Measurements from ENCODE around the gene PGA4. TPM values are rescaled to one million over a fixed set of nuclear protein-coding genes. Genes with fewer than 3 reads are reported as not detected.
"Not testable (repeated sequence)": the region's sequence is repeated elsewhere in the genome, so short reads cannot be mapped to it uniquely, and the experiment has no call there.

PGA4 gene
- total RNA-seq, 6 experiments from 2014 or later: not detected

DNA sequence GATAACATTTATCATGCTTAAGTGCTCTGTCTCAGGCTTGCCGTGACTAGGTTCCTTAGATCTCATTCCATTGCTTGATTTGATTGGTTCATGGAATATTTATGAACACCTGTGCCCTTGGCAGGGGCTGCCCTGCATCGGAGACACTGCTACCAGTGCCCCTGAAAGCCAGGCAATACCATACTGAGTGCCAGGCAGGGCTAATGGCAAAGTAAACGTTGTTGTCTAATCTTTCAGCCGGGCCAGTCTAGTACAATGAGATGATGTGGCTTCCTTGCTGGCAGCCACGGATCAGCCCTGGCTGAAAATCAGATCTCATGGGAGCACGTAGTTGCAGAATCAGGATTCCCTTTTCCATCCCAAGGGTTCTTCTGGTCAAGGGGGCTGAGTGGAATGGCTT lies 23.8 kb upstream of the PGA4 start:
- H3K4me3 Mint-ChIP-seq: no peak overlapping the region
- H3K9me3 Mint-ChIP-seq: peaks cover 14% of the 10 kb centered on the region
- TF ChIP-seq, protein P1, sequence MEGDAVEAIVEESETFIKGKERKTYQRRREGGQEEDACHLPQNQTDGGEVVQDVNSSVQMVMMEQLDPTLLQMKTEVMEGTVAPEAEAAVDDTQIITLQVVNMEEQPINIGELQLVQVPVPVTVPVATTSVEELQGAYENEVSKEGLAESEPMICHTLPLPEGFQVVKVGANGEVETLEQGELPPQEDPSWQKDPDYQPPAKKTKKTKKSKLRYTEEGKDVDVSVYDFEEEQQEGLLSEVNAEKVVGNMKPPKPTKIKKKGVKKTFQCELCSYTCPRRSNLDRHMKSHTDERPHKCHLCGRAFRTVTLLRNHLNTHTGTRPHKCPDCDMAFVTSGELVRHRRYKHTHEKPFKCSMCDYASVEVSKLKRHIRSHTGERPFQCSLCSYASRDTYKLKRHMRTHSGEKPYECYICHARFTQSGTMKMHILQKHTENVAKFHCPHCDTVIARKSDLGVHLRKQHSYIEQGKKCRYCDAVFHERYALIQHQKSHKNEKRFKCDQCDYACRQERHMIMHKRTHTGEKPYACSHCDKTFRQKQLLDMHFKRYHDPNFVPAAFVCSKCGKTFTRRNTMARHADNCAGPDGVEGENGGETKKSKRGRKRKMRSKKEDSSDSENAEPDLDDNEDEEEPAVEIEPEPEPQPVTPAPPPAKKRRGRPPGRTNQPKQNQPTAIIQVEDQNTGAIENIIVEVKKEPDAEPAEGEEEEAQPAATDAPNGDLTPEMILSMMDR (IDR thresholded peaks at IDR 0.05): no peak
- H3K36me3 Mint-ChIP-seq (ENCODE audit: low read depth): peaks cover 5% of the 10 kb centered on the region; the same call in 1 of the 2 replicates
- H3K4me1 Mint-ChIP-seq (ENCODE audit: low read depth): no peaks in the 10 kb centered on the region
- H3K27ac Mint-ChIP-seq: no peak overlapping the region
- peaks cover 63% of the 10 kb centered on the region for H3K27me3 Mint-ChIP-seq (ENCODE audit: insufficient read depth)
- no peak for DNase-seq

DNA sequence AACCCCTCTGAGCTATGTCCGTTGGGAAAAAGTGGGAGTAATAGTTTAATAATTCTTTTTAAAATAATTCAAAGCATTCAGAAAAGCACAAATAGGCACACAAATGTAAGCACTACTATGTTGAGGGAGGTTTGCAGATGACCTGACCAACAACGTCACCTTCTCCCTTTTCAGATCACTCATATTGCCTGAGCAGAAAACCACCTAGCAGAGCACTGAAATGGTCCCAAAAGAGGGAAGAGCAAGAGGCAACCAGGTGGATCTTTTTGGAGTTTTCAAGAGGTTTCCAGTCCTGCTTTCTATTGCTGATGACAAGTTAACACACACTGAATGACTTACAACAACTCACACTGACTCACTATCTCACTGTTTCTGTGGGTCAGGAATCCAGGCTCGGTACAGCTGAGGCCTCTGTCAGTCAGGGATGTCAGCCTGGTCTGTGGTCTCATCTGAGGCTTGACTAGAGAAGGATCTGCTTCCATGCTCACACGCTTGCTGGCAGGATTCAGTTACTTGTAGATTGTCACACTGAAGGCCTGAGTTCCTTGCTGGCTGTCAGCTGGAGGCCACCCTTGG lies 23.1 kb upstream of the PGA4 start:
- Mint-ChIP-seq H3K27me3 (ENCODE audit: insufficient read depth) (peaks cover 66% of the 10 kb centered on the region), H3K27ac (no peak overlapping the region), H3K9me3 (peaks cover 14% of the 10 kb centered on the region), H3K4me3 (no peak overlapping the region), H3K4me1 (ENCODE audit: low read depth) (no peaks in the 10 kb centered on the region), H3K36me3 (ENCODE audit: low read depth) (peaks cover 5% of the 10 kb centered on the region; the same call in 1 of the 2 replicates)
- no peak for DNase-seq
- TF ChIP-seq, protein P1 (IDR thresholded peaks at IDR 0.05): no peak

DNA sequence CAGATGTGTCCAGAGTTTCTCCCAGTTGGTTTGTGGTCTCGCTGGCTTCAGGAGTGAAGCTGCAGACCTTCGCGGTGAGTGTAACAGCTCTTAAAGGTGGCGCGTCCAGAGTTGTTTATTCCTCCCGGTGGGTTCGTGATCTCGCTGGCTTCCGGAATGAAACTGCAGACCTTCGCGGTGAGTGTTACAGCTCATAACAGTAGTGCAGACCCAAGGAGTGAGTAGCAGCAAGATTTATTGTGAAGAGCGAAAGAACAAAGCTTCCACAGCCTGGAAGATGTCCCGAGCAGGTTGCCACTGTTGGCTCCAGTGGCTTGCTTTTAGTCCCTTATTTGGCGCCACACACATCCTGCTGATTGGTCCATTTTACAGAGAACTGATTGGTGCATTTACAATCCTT lies 20.7 kb upstream of the PGA4 start:
- DNase-seq: no peak
- Mint-ChIP-seq H3K27me3 (ENCODE audit: insufficient read depth) (peaks cover 60% of the 10 kb centered on the region), H3K27ac (no peak overlapping the region), H3K36me3 (ENCODE audit: low read depth) (peaks cover 5% of the 10 kb centered on the region; the same call in 1 of the 2 replicates), H3K4me3 (no peak overlapping the region), H3K4me1 (ENCODE audit: low read depth) (no peaks in the 10 kb centered on the region), H3K9me3 (peaks cover 14% of the 10 kb centered on the region)
- TF ChIP-seq, protein P1 (IDR thresholded peaks at IDR 0.05): no peak

DNA sequence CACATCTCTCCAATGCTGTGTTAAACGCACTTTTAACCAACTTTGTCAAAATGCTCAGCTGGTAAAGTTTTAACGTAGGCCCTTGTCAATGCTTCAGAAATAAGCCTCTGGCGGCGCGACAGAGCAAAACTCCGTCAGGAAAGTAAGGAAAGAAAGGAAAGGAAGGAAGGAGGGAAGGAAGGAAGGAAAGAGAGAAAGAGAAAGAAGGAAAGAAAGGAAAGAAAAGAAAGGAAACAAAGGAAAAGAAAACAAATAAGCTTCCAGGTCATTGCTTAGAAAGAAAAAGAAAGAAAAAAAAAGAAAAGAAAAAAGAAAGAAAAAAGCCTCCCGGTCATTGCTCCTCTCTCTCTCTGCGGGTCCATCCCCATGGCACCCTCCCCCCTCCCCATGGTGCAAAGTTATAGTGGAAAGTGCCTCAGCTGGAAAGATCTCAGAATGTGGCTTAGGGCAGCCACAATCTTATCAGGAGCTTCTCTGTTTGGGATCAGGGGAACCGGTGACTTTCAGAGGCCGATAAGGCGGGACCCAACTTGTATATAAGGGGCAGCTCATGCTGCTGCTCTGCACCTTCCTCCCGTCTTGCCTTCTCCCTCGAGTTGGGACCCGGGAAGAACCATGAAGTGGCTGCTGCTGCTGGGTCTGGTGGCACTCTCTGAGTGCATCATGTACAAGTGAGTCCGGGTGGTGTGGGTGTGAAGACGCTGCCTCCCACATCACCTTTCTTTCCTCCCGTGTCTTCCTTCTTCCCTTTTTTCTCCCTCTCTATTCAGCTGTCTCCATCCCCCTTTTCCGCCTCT lies 19.0 kb upstream of the PGA4 start, which contains the start of gene PGA3:
Gene PGA3 (plus strand): TSS at position 566 of the 797 bp plus-strand sequence. CDS start 50 bp downstream, at position 616.
- H3K4me1 Mint-ChIP-seq (ENCODE audit: low read depth); H3K4me3 Mint-ChIP-seq; DNase-seq; H3K27ac Mint-ChIP-seq; H3K36me3 Mint-ChIP-seq (ENCODE audit: low read depth): not testable (repeated sequence)
- H3K27me3 Mint-ChIP-seq (ENCODE audit: insufficient read depth): peaks cover 50% of the 10 kb centered on the region
- peaks cover 14% of the 10 kb centered on the region for H3K9me3 Mint-ChIP-seq

DNA sequence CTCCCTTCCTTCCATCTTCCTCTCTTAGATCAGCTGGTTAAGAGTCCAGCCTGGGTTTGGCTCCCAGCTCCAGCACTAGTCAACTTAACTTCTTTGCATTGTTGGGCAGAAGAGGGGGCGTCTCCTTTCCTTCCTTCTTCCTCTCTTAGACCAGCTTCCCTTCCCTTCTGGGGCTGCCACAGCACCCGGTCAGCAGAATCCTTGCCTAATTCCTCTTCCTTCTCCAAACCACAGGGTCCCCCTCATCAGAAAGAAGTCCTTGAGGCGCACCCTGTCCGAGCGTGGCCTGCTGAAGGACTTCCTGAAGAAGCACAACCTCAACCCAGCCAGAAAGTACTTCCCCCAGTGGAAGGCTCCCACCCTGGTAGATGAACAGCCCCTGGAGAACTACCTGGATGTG lies 18.3 kb upstream of the PGA4 start:
- H3K27ac Mint-ChIP-seq; H3K4me3 Mint-ChIP-seq; DNase-seq; H3K4me1 Mint-ChIP-seq (ENCODE audit: low read depth); H3K36me3 Mint-ChIP-seq (ENCODE audit: low read depth): not testable (repeated sequence)
- peaks cover 42% of the 10 kb centered on the region for H3K27me3 Mint-ChIP-seq (ENCODE audit: insufficient read depth)
- H3K9me3 Mint-ChIP-seq: peaks cover 12% of the 10 kb centered on the region

DNA sequence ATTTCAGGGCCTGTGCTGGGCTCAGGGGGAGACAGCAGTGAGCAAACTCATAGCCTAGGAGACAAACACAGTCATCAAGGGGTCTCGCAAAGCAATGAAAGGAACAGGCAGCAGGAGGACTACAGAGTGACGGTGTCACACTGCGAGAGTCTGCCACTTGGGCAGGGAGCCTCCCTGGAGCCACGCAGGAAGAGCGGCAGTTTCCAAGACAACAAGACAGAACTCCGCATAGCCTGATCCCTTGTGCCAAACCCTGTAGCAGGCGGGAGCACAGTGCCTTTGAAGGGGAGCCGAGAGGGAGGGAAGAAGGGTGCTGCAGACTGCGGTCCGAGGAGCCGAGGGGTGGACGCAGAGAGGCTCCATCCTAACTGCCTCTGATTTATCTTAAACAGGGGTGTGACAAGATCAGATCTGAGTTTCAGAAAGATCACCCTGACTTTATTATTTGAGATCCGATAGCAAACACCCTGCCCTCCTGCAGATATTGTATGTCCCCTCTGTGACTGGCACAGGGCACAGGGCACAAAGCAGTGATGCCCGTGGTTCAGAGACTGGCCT lies 17.6 kb upstream of the PGA4 start:
- H3K27ac Mint-ChIP-seq; H3K36me3 Mint-ChIP-seq (ENCODE audit: low read depth); H3K4me1 Mint-ChIP-seq (ENCODE audit: low read depth); DNase-seq; H3K9me3 Mint-ChIP-seq; H3K4me3 Mint-ChIP-seq: not testable (repeated sequence)
- H3K27me3 Mint-ChIP-seq (ENCODE audit: insufficient read depth): peaks cover 35% of the 10 kb centered on the region

DNA sequence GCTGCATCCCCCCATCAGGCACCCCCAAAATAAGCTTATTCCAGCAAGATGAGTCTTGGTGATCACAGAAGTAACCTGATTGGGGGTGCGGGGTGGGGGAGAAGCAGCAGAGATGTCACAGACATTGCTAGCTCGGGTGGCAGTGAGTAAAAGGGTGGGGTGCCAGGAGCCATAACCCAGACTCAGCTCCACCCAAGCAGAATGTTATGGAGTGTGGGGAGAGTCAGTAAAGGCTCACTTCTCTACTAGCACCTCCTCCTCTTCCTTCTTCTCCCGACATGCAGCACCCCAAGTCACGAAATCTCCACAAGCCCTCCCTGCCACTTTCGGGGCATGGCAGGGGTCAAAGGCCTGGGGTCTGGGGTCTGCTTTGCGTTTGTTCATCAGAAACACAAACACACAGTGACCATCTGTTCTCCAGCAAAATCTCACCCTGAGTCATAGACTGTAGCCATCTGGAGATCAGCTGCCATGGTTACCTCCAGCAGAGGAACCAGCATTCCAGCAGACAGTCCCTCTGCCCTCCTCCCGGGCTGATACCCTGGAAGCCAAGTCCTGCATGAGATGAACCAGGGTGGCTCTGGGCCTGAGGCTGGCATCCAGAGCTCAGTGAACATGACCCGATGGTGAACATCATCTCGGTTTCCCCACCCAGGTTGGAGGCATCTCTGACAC lies 14.4 kb upstream of the PGA4 start:
- not testable (repeated sequence) for H3K27ac Mint-ChIP-seq, H3K9me3 Mint-ChIP-seq

DNA sequence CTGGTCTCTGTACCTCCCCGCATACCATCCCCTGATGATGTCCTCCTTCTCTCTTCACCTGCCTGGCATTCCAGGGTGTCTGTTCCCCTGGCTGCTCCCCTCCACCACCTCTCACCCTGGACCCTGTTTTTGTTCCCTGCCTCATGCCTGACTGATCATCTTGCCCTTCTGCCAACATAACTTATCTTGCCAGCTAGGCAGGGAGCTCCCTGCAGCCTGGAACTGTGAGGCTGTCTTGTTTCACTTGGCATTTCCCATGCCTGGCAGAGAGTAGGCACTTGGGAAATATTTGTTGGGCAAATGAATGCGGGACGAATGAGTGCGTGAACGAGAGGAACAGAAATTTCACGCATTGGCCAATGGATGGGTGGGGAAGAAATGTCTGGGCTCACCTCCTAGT lies 11.5 kb upstream of the PGA4 start:
- not testable (repeated sequence) for H3K4me3 Mint-ChIP-seq; DNase-seq; H3K9me3 Mint-ChIP-seq; H3K27me3 Mint-ChIP-seq (ENCODE audit: insufficient read depth); H3K36me3 Mint-ChIP-seq (ENCODE audit: low read depth); H3K27ac Mint-ChIP-seq; H3K4me1 Mint-ChIP-seq (ENCODE audit: low read depth)

More for the DNA sequence above, 14.4 kb upstream of the PGA4 start:
- H3K36me3 Mint-ChIP-seq (ENCODE audit: low read depth); DNase-seq; H3K4me1 Mint-ChIP-seq (ENCODE audit: low read depth); H3K4me3 Mint-ChIP-seq: not testable (repeated sequence)
- peaks cover 19% of the 10 kb centered on the region for H3K27me3 Mint-ChIP-seq (ENCODE audit: insufficient read depth)

DNA sequence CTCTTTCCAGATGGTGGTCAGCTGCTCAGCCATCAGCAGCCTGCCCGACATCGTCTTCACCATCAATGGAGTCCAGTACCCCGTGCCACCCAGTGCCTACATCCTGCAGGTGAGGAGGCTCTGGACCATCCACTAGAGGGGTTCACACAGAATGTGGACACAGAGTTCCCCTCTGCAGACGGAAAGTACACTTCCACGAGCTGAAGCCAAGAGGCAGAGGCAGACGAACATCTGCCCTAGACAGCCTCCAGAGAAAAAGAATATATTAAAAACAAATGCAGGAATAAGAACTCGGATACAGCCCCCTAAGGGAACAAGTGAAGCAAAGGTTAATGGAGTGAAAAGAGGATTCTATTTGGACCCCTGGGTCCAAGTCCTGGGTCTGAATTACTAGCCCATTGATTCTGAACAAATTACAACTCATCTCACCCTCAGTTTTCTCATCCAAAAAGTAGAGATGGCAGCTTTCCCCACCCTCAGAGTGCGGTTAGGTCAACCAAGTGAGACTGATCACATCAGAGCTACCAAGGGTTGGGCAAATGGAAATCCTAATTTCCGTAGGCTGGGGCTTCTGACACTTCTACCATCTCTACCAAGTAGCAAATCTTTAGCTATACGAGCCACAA lies 10.7 kb upstream of the PGA4 start:
- not testable (repeated sequence) for H3K9me3 Mint-ChIP-seq; H3K36me3 Mint-ChIP-seq (ENCODE audit: low read depth); H3K4me3 Mint-ChIP-seq; H3K4me1 Mint-ChIP-seq (ENCODE audit: low read depth); DNase-seq; H3K27ac Mint-ChIP-seq; H3K27me3 Mint-ChIP-seq (ENCODE audit: insufficient read depth)

DNA sequence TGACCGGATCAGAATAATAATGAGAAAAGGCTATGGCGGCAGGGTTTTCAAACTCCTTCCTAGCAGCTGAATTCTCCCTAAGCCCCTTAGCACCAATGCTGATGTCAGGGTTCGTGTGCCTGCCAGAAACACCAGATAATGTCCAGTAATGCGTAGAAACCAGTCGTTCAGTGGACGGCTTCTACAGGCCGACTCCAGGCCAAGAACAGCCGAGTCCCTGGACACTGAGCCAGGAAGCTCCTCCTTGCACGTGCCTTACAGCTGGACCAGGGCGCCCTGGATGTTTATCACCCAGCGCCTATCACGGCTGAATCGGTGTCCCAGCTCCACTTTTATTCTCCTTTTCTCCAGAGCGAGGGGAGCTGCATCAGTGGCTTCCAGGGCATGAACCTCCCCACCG lies 9.9 kb upstream of the PGA4 start:
- H3K4me1 Mint-ChIP-seq (ENCODE audit: low read depth); H3K9me3 Mint-ChIP-seq; H3K27ac Mint-ChIP-seq; DNase-seq; H3K27me3 Mint-ChIP-seq (ENCODE audit: insufficient read depth); H3K36me3 Mint-ChIP-seq (ENCODE audit: low read depth); H3K4me3 Mint-ChIP-seq: not testable (repeated sequence)

All from HFFc6 (cell line).